Lung (tissue), 12 donors: ENCODE data around the gene PRKCQ. TPM values are rescaled to one million over a fixed set of nuclear protein-coding genes. Genes with fewer than 3 reads are reported as not detected.

Source experiments
- ATAC-seq: fragments of 200-7000 bp; cut with Tn5 transposase; one replicate; pipeline ENCODE4 v1.9.1; 2020; ENCODE audit warnings: moderate number of reproducible peaks; ENCODE audit not compliant: insufficient read depth, low FRiP score
- DNase-seq, 3 donors: peaks; one replicate each; pipeline ENCODE4 v3.0.0-alpha.2; 2013 to 2017
- H3K27ac ChIP-seq, 2 donors: one replicate each; pipeline ENCODE4 v1.5.1; 2013; ENCODE audit warnings: mild to moderate bottlenecking in 2 of 2, moderate library complexity in 2 of 2, control low read depth in 1 of 2, inconsistent platforms in 1 of 2, low read depth in 1 of 2, low read length in 1 of 2
- H3K27me3 ChIP-seq, 3 donors: one replicate each; pipeline ENCODE4 v1.5.1; 2013; ENCODE audit warnings: low read length in 2 of 3; ENCODE audit not compliant: control insufficient read depth in 3 of 3, insufficient read depth in 3 of 3
- H3K36me3 ChIP-seq, 4 donors: one replicate each; pipeline ENCODE4 v1.5.1; 2013; ENCODE audit warnings: low read length in 4 of 4, mild to moderate bottlenecking in 1 of 4, moderate library complexity in 1 of 4; ENCODE audit not compliant: control insufficient read depth in 4 of 4, insufficient read depth in 4 of 4
- H3K4me1 ChIP-seq, 5 donors: one replicate each; pipeline ENCODE4 v1.5.1; 2013; ENCODE audit warnings: low read length in 5 of 5, mild to moderate bottlenecking in 2 of 5, moderate library complexity in 1 of 5; ENCODE audit not compliant: control insufficient read depth in 5 of 5, insufficient read depth in 5 of 5
- H3K4me3 ChIP-seq: one replicate; pipeline ENCODE4 v1.5.1; 2013; ENCODE audit warnings: mild to moderate bottlenecking, control low read depth, moderate library complexity
- H3K9ac ChIP-seq, 2 donors: one replicate each; pipeline ENCODE4 v1.5.1; 2013; ENCODE audit warnings: low read length in 2 of 2, control low read depth in 1 of 2; ENCODE audit not compliant: insufficient read depth in 1 of 2
- H3K9me3 ChIP-seq, 4 donors: one replicate each; pipeline ENCODE4 v1.5.1; 2013; ENCODE audit warnings: low read length in 3 of 4, mild to moderate bottlenecking in 1 of 4, moderate library complexity in 1 of 4; ENCODE audit not compliant: control insufficient read depth in 4 of 4, insufficient read depth in 3 of 4
- CTCF ChIP-seq: IDR thresholded peaks from 2 replicates; pipeline ENCODE4 v1.5.1; 2012; ENCODE audit warnings: mild to moderate bottlenecking; ENCODE audit errors: control extremely low read depth, extremely low read depth
- WGBS, 2 donors: extraction: QIAGEN DNeasy Blood & Tissue Kit; methylation state at CpG; one replicate each; pipeline ENCODE4 v1.1.7; 2013; 5-methylcytosine and 5-hydroxymethylcytosine counted together
- polyA plus RNA-seq, 2 donors: library from polyadenylated mRNA; stranded (reverse); fragments of 200-250 nt; gene quantifications; one replicate each; pipeline ENCODE4 v1.2.1, GENCODE V29; 2013
- total RNA-seq, 2 donors: library from RNA; depleted of rRNA in 1 of 2; stranded (reverse); fragments of >200 nt in 1 of 2; gene quantifications; one replicate each; pipeline ENCODE4 v1.2.1, GENCODE V29; 2014 to 2021
- donor health status: control.
- donor health status: control.
- donor health status: Bipolar disorder and iron deficiency.
- donor health status: healthy.
- donor health status: DM: yes; HTN: yes; CAD: no.

The PRKCQ gene
- total and polyA plus RNA-seq, 4 donors = 2.8 to 9.1 (median 7.2) TPM

GRCh38 chr10:6385665-6386064, 194.4 kb downstream of the PRKCQ start:
- ATAC-seq (no peak), DNase-seq (no peak)
- H3K9ac ChIP-seq = no peak overlapping the region
- H3K9me3 ChIP-seq = peaks cover 0 to 12% (median 4%) of the 10 kb centered on the region in 4 donors
- H3K4me3 ChIP-seq = no peak overlapping the region
- TF ChIP-seq CTCF = no peak
- 60 to 76% methylated on average over 3 of the region's 3 CpGs for WGBS, 2 donors
- H3K27ac ChIP-seq = no peak overlapping the region
- no peaks in the 10 kb centered on the region for H3K27me3 ChIP-seq
- H3K36me3 ChIP-seq = no peaks in the 10 kb centered on the region
- peaks cover 0 to 18% (median 11%) of the 10 kb centered on the region in 5 donors for H3K4me1 ChIP-seq

GRCh38 chr10:6384847-6385246, 195.2 kb downstream of the PRKCQ start:
- H3K9me3 ChIP-seq = peaks cover 0 to 9% (median 5%) of the 10 kb centered on the region in 4 donors
- no peak overlapping the region for H3K4me3 ChIP-seq
- no peak for TF ChIP-seq CTCF
- H3K36me3 ChIP-seq = no peaks in the 10 kb centered on the region
- DNase-seq (no peak), ATAC-seq (no peak)
- no peaks in the 10 kb centered on the region for H3K27me3 ChIP-seq
- WGBS, 2 donors = 76% methylated on average over 3 of the region's 3 CpGs
- no peak overlapping the region for H3K27ac ChIP-seq
- no peak overlapping the region for H3K9ac ChIP-seq
- H3K4me1 ChIP-seq = peaks cover 0 to 18% (median 11%) of the 10 kb centered on the region in 5 donors

- 95 to 97% methylated on average over 7 of the region's 7 CpGs for WGBS, 2 donors
- DNase-seq = no peak
- TF ChIP-seq CTCF = no peak
- Histone ChIP-seq H3K4me3 (no peak overlapping the region), H3K27me3 (no peaks in the 10 kb centered on the region), H3K4me1 (peaks cover 0 to 18% (median 11%) of the 10 kb centered on the region in 5 donors), H3K9ac (no peak overlapping the region), H3K27ac (no peak overlapping the region), H3K36me3 (no peaks in the 10 kb centered on the region), H3K9me3 (peaks cover 0 to 9% (median under 1%) of the 10 kb centered on the region in 4 donors)
- no peak for ATAC-seq
Observed at GRCh38 chr10:6384031-6384430, 196.0 kb downstream of the PRKCQ start.

GRCh38 chr10:6383096-6383812, 196.8 kb downstream of the PRKCQ start:
- ATAC-seq (peak; percentile 62), DNase-seq (peak; percentile 48 to 87 (median 79))
- Histone ChIP-seq H3K4me3 (no peak overlapping the region), H3K9ac (no peak overlapping the region), H3K36me3 (no peaks in the 10 kb centered on the region), H3K27ac (peak overlapping the region in 1 of 2 donors; percentile 59), H3K27me3 (no peaks in the 10 kb centered on the region), H3K4me1 (peaks cover 0 to 18% (median 11%) of the 10 kb centered on the region in 5 donors), H3K9me3 (peaks cover 0 to 6% (median 0%) of the 10 kb centered on the region in 4 donors)
- WGBS, 2 donors = 76 to 90% methylated on average over 8 of the region's 8 CpGs
- no peak for TF ChIP-seq CTCF
